ENCODE results near the gene MSANTD7.
A peak's percentile ranks its signal among the peaks of the same experiment; 100 is the strongest.
"Not testable (repeated sequence)": the region's sequence is repeated elsewhere in the genome, so short reads cannot be mapped to it uniquely, and the experiment has no call there.

The MSANTD7 gene, protein sequence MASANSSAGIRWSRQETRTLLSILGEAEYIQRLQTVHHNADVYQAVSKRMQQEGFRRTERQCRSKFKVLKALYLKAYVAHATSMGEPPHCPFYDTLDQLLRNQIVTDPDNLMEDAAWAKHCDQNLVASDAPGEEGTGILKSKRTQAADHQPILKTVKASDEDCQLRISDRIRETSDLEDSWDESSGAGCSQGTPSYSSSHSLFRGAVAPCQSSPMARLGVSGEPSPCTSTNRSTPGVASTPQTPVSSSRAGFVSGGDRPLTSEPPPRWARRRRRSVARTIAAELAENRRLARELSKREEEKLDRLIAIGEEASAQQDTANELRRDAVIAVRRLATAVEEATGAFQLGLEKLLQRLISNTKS

DNA sequence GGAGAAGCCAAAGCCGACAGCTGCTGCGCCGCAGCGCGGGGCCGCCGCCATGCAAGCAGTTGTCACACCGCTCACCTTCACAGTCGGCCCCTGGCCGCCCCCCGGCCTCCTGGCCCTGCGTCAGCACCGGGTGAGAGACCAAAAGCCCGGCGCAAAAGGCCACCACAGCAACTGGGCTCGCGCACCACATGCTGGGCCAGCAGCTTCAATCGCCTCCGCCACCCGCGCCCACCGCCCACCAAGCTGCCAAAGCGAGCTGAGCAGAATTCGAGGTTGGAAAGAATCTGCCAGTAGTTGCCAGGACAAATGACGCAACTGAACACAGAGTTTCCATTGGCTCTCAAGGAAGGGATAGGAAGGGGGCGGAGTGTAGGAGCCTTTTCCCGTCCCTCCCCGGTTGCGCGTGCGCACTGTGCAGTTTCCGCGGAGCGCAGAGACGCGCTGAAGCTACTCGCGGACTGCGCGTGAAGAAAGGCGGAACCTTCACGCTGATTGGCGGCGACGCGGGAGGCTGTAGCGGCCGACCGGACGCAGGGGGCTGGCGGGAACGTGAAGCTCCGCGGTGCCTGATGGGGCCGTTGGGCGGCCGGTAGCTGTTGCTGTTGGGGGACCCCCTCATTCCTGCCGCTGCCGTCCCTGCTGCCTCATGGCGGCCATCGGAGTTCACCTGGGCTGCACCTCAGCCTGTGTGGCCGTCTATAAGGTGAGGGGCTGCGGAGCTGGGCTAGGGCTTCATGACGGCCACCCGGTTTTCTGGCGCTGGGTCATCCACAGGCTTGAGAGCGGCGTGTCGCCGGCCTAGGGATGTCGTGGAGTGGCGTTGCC is at the start of gene MSANTD7, which contains the start of the genes CDNF and HSPA14:
MSANTD7 (plus strand) TSS at position 550 of the 825 bp plus-strand sequence. CDS start 3,979 bp downstream, outside the sequence.
CDNF (minus strand) TSS at position 281 of the 825 bp plus-strand sequence; CDS start at position 190, 91 bp downstream.
HSPA14 (plus strand) TSS at position 550 of the 825 bp plus-strand sequence; CDS start at position 647, 97 bp downstream.
- peak; percentile 99 for DNase-seq

DNA sequence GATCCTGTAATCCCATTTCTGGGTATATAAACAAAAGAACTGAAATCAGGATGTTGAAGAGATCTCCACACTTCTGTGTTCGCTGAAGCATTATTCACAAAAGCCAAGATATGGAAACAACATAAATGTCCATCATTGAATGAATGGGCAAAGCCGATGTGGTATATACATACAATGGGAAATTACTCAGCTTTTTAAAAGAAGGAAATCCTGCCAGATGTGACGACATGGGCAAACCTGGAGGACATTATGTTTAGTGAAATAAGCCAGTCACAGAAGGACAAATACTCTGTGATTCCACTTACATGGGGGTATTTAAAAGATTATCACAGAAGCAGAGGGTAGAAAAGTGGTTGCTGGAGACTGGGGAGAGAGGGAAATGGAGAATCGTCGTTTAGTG is 39.5 kb upstream of the MSANTD7 start:
- no peak for DNase-seq

DNA sequence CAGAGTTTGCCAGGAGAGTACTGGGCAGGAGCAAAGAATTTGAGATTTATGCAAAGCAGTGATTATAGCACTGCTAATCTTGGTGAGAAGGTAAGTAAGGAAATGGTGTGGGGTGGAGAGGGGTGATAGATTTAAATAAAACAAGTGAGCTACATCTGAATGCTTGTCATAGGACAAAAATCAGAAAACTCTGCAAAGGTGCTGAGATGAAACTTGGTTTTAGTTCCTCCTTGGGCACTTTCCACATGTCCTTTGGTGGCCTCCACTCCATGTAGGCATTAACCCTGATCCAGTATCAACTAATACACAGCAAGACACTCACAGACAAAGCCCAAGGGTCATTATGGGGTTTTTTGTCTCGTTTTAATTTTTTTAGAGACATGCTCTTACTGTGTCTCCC is 37.7 kb upstream of the MSANTD7 start:
- DNase-seq, result no peak

GRCh38 chr10:14801723-14802122 is 36.4 kb upstream of the MSANTD7 start:
- DNase-seq, result no peak

- no peak for DNase-seq
Measured at GRCh38 chr10:14803827-14804226, 34.3 kb upstream of the MSANTD7 start.

DNA sequence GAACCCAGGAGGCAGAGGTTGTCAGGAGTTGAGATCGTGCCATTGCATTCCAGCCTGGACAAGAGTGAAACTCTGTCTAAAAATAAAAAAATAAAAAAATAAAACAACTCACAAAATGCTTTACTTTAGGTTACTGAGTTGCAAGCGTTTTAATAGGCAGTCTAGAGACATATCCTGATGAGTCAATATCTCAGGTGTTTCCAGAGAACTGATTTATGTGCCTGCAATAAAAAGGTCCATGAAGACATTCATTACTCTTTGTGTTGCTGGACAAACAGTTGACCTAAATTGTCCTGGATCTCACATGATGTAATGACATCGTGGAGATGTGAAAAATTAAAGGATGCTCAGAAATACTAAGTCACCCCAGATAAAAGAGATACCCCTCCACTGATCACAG is 31.8 kb upstream of the MSANTD7 start:
- no peak for DNase-seq

GRCh38 chr10:14810969-14811953 is 26.8 kb upstream of the MSANTD7 start:
- DNase-seq, result no peak

GRCh38 chr10:14812271-14812670 is 25.8 kb upstream of the MSANTD7 start:
- DNase-seq, result no peak

DNA sequence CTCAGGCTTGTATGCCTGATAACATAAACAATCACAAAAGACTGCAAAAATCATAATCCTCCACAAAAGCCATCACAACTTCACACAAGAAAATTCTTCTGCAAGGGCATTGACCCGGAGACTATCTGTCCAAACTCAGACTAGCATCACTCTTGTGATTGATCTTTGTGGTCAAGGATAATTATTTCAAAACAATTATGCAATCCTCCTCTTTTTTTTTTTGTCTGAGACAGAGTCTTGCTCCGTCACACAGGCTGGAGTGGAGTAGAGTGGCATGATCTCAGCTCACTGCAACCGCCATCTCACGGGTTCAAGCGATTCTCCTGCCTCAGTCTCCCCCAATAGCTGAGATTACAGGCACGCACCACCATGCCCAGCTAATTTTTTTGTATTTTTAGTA is 22.4 kb upstream of the MSANTD7 start:
- DNase-seq, result no peak

GRCh38 chr10:14816717-14817116 is 21.4 kb upstream of the MSANTD7 start:
- DNase-seq, result not testable (repeated sequence)

- no peak for DNase-seq
Measured at GRCh38 chr10:14820010-14820774, 17.9 kb upstream of the MSANTD7 start.

GRCh38 chr10:14820775-14821154 is 17.3 kb upstream of the MSANTD7 start:
- DNase-seq, result no peak

DNA sequence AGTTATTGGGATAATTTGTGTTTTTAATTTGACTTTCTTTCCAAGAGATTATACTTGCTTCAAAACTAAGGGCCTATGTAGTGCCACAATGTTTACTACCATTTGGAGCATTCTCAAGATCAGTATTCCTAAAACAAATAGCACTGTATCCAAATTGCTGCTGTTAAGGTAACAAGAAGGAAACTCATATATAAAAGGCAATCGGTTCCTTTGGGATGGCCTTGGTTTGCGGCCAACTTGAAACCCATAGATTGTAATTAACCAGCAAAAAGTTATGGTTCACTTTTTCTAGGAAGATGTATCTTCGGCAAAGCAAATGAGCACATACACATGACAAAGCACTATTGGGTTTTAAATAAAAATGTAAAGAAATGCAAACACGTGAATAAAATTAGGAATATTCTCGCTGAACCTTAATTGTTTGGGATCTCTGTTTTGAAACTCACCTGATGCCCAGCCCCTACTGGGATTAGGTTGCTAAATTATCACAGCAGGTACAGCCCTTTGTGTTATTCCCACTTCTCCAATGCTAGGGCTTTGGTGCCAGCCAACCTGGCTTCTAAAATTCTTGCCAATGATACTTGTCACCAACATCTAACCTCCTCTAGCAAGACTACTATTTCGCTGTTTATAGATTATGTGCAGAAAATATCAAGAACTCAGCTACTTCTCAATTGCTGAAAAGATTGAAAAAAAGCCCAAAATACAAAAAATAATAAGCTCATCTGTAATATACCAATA is 16.3 kb upstream of the MSANTD7 start:
- no peak for DNase-seq

DNA sequence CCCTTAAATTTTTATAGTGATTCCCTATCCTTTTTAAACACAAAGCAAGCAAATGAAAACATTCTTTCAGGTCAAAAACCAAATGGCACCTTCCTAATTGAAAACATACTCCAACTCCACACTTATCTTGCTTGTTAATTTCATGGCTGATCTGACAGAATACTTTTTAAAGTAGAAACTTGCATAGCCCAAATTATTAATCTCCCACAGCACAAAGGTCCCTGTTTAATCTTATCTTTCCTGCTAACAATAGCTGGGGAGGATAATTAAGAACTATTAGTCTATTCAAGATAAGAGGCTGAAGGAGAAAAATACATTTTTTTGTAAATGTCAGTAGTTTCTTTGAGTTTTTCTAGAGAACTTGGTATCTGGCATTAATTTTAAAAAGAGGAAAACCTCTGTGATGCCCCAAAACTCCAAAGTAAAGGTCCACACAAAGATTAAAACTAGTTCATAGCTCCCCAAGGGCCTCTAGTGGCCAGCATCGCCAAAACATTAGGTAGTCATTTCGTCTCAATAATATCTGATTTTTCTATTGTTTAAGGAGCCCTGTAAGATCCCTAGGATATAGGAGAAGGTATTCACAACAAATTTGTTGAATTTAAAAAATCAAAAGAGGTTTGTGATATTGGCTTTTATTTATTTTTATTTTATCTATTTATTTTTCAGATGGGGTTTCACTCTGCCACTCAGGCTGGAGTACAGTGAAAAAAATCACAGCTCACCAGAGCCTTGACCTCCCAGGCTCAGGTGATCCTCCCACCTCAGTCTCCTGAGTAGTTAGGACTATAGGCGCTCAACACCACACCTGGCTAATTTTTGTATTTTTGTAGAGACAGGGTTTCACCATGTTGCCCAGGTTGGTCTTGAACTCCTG is 15.0 kb upstream of the MSANTD7 start:
- DNase-seq, result no peak

GRCh38 chr10:14823966-14824365 is 14.1 kb upstream of the MSANTD7 start:
- DNase-seq, result no peak

- DNase-seq, result no peak
Measured at GRCh38 chr10:14826076-14826829, 11.9 kb upstream of the MSANTD7 start.

GRCh38 chr10:14833106-14833505 is 5.0 kb upstream of the MSANTD7 start:
- no peak for DNase-seq

GRCh38 chr10:14836208-14836607 is 1.9 kb upstream of the MSANTD7 start:
- no peak for DNase-seq

Measured in NCI-H774 (cell line).